ENCODE results near the gene TCF3.

GRCh38 chr19:1671716-1672037 lies 19.3 kb upstream of the TCF3 start:
- TF ChIP-seq CTCF (conservative IDR thresholded peaks at IDR 0.05 in 1 of 2, IDR thresholded peaks at IDR 0.05 in 1 of 2; ENCODE audit: low read depth in 1 of 2, low read length in 2 of 2) = no peak
- no peak for TF ChIP-seq EZH2 (IDR thresholded peaks at IDR 0.05; ENCODE audit: low read length, missing control alignments)
